ENCODE data around the gene FAM9B. TPM values are rescaled to one million over a fixed set of nuclear protein-coding genes. Genes with fewer than 3 reads are reported as not detected.

The FAM9B gene
- total RNA-seq, 2 donors from 2014 or later: not detected

GRCh38 chrX:9072281-9072680, 38.4 kb upstream of the FAM9B start:
- Mint-ChIP-seq H3K27ac (no peak overlapping the region), H3K36me3 (ENCODE audit: low read depth) (no peaks in the 10 kb centered on the region)
- no peaks in the 10 kb centered on the region for H3K9me3 ChIP-seq (ENCODE audit: control insufficient read depth, low read length)

GRCh38 chrX:9071031-9071650, 37.2 kb upstream of the FAM9B start:
- Mint-ChIP-seq H3K4me3 (no peak overlapping the region), H3K27ac (no peak overlapping the region), H3K4me1 (no peaks in the 10 kb centered on the region), H3K36me3 (ENCODE audit: low read depth) (no peaks in the 10 kb centered on the region), H3K27me3 (ENCODE audit: insufficient read depth) (no peaks in the 10 kb centered on the region), H3K9me3 (peaks cover 33% of the 10 kb centered on the region)
- TF ChIP-seq CTCF (conservative IDR thresholded peaks at IDR 0.05): no peak
- no peaks in the 10 kb centered on the region for H3K4me1 ChIP-seq (ENCODE audit: control insufficient read depth, insufficient read depth, low read length)
- no peak overlapping the region for H3K27ac ChIP-seq (ENCODE audit: low read depth, low read length)
- no peak for DNase-seq
- H3K9me3 ChIP-seq (ENCODE audit: control insufficient read depth, low read length): no peaks in the 10 kb centered on the region
- no peaks in the 10 kb centered on the region for H3K27me3 ChIP-seq (ENCODE audit: control insufficient read depth, insufficient read depth, low read length, poor library complexity, severe bottlenecking)
- H3K9ac ChIP-seq (ENCODE audit: extremely low read depth, low read length, poor library complexity, severe bottlenecking): no peak overlapping the region
- no peak overlapping the region for H3K4me3 ChIP-seq (ENCODE audit: low read length)
- no peaks in the 10 kb centered on the region for H3K36me3 ChIP-seq (ENCODE audit: control insufficient read depth, insufficient read depth, low read length)
- WGBS, 2 experiments (ENCODE audit: insufficient coverage in 1 of 2, insufficient read length in 1 of 2): 97 to 100% methylated on average over 1 to 4 of the region's 4 CpGs

More at GRCh38 chrX:9072281-9072680, 38.4 kb upstream of the FAM9B start:
- H3K9me3 Mint-ChIP-seq: peaks cover 34% of the 10 kb centered on the region
- Histone ChIP-seq H3K4me3 (ENCODE audit: low read length) (no peak overlapping the region), H3K36me3 (ENCODE audit: control insufficient read depth, insufficient read depth, low read length) (no peaks in the 10 kb centered on the region), H3K27ac (ENCODE audit: low read depth, low read length) (no peak overlapping the region), H3K4me1 (ENCODE audit: control insufficient read depth, insufficient read depth, low read length) (no peaks in the 10 kb centered on the region), H3K9ac (ENCODE audit: extremely low read depth, low read length, poor library complexity, severe bottlenecking) (no peak overlapping the region), H3K27me3 (ENCODE audit: control insufficient read depth, insufficient read depth, low read length, poor library complexity, severe bottlenecking) (no peaks in the 10 kb centered on the region)
- H3K27me3 Mint-ChIP-seq (ENCODE audit: insufficient read depth): no peaks in the 10 kb centered on the region
- no peak for DNase-seq
- TF ChIP-seq CTCF (conservative IDR thresholded peaks at IDR 0.05): no peak
- no peak overlapping the region for H3K4me3 Mint-ChIP-seq
- H3K4me1 Mint-ChIP-seq: no peaks in the 10 kb centered on the region
- 97% methylated on average over 5 of the region's 5 CpGs; no CpG with 5 or more reads in 1 of the 2 experiments for WGBS, 2 experiments (ENCODE audit: insufficient coverage in 1 of 2, insufficient read length in 1 of 2)

GRCh38 chrX:9069573-9069972, 35.6 kb upstream of the FAM9B start:
- Histone ChIP-seq H3K36me3 (ENCODE audit: control insufficient read depth, insufficient read depth, low read length) (no peaks in the 10 kb centered on the region), H3K27me3 (ENCODE audit: control insufficient read depth, insufficient read depth, low read length, poor library complexity, severe bottlenecking) (no peaks in the 10 kb centered on the region), H3K9me3 (ENCODE audit: control insufficient read depth, low read length) (no peaks in the 10 kb centered on the region), H3K27ac (ENCODE audit: low read depth, low read length) (no peak overlapping the region), H3K9ac (ENCODE audit: extremely low read depth, low read length, poor library complexity, severe bottlenecking) (no peak overlapping the region), H3K4me3 (ENCODE audit: low read length) (no peak overlapping the region), H3K4me1 (ENCODE audit: control insufficient read depth, insufficient read depth, low read length) (no peaks in the 10 kb centered on the region)
- no peak for DNase-seq
- Mint-ChIP-seq H3K36me3 (ENCODE audit: low read depth) (no peaks in the 10 kb centered on the region), H3K27ac (no peak overlapping the region), H3K4me3 (no peak overlapping the region), H3K27me3 (ENCODE audit: insufficient read depth) (no peaks in the 10 kb centered on the region), H3K9me3 (peaks cover 35% of the 10 kb centered on the region), H3K4me1 (no peaks in the 10 kb centered on the region)
- 80 to 89% methylated on average over 1 to 4 of the region's 5 CpGs for WGBS, 2 experiments (ENCODE audit: insufficient coverage in 1 of 2, insufficient read length in 1 of 2)
- no peak for TF ChIP-seq CTCF (conservative IDR thresholded peaks at IDR 0.05)
